ENCODE measurements around the gene NDUFV2.
"Not testable (repeated sequence)": the region's sequence is repeated elsewhere in the genome, so short reads cannot be mapped to it uniquely, and the experiment has no call there.

The NDUFV2 gene

GRCh38 chr18:9150121-9150520 is 47.6 kb downstream of the NDUFV2 start:
- DNase-seq (ENCODE audit: low read depth in 1 of 2, low spot score in 1 of 2) = no peak

DNA sequence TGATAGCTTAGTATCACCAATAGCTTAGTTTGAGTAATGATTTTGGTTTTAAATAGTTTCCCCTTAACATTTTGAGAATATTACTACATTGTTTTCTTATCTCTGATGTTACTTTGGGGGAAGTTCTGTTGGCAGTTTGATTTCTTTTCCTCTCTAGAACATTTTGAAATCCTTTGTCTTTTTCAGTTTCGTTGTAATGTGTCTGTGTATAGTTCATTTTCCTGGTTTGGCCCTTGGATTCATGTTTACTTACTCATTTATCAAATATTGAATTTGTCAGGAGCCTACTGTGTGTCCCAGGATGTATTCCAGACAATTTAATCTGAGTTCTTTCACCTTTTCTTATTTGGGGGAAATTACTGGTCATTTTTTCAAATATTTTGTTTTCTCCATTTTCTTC is 50.8 kb downstream of the NDUFV2 start:
- no peak for DNase-seq (ENCODE audit: low read depth in 1 of 2, low spot score in 1 of 2)

DNA sequence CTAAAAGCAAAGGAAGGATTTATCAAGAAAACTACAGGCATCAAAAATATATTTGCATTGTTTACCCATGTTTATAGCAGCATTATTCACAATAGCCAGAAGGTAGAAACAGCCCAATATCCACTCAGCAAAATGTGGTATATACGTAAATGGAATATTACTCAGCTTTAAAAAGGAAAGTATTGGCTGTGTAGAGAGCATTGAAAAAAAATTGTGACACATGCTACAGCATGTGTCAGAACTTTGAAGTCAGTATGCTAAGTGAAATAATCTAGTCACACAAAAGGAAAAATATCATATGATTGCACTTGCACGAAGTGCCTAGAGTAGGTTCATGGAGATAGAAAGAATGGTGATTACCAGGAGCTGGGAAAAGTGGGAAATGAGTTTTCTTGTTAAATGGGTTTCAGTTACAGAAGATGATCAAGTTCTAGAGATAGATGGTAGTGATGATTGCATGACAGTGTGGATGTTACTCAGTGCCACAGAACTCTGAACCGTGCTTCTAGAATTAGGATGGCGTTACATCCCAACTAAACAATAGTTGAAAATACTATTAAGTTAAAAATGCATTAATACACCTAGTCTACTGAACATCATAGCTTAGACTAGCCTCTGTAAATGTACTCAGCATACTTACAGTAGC is 54.2 kb downstream of the NDUFV2 start:
- DNase-seq (ENCODE audit: low read depth in 1 of 2, low spot score in 1 of 2) = no peak

DNA sequence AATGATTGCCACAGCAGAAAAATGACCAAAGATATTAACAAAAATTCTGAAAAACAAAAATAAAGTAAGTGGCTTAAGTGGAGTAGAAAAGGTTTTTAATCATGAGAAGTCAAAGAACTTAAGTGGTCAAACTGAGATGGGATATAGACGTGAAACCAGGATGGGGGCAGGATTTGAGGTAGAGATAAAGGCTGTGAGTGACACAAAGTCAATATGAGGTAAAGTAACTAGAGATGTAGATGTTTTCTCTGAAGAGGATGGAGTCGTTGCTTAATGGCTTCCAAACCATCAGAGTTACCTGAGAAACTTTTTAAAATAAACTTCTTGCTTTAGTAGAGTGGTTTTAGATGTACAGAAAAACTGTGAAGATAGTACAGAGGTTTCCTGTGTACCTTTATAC is 55.3 kb downstream of the NDUFV2 start:
- DNase-seq (ENCODE audit: low read depth in 1 of 2, low spot score in 1 of 2) = no peak

- no peak for DNase-seq (ENCODE audit: low read depth in 1 of 2, low spot score in 1 of 2)
Measured at GRCh38 chr18:9160014-9160413, 57.5 kb downstream of the NDUFV2 start.

GRCh38 chr18:9162663-9163062 is 60.2 kb downstream of the NDUFV2 start:
- DNase-seq (ENCODE audit: low read depth in 1 of 2, low spot score in 1 of 2) = not testable (repeated sequence)

GRCh38 chr18:9164149-9164548 is 61.6 kb downstream of the NDUFV2 start:
- not testable (repeated sequence) for DNase-seq (ENCODE audit: low read depth in 1 of 2, low spot score in 1 of 2)

GRCh38 chr18:9165883-9166282 is 63.4 kb downstream of the NDUFV2 start:
- DNase-seq (ENCODE audit: low read depth in 1 of 2, low spot score in 1 of 2) = not testable (repeated sequence)

GRCh38 chr18:9169515-9169914 is 67.0 kb downstream of the NDUFV2 start:
- DNase-seq (ENCODE audit: low read depth in 1 of 2, low spot score in 1 of 2) = not testable (repeated sequence)

DNA sequence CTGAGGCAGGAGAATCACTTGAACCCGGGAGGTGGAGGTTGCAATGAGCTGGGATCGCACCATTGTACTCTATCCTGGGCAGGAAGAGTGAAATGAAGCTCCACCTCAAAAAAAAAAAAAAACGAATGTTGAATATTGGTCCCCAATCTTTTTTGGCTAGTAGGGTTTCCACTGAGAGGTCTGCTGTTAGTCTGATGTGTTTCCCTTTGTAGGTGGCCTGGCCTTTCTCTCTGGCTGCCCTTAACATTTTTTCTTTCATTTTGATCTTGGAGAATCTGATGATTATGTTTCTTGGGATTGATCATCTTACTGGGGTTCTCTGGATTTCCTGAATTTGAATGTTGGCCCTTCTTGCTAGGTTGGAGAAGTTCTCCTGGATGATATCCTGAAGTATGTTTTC is 69.4 kb downstream of the NDUFV2 start:
- DNase-seq (ENCODE audit: low read depth in 1 of 2, low spot score in 1 of 2) = not testable (repeated sequence)

GRCh38 chr18:9172506-9173127 is 70.1 kb downstream of the NDUFV2 start:
- DNase-seq (ENCODE audit: low read depth in 1 of 2, low spot score in 1 of 2) = no peak

GRCh38 chr18:9173770-9174233 is 71.3 kb downstream of the NDUFV2 start:
- DNase-seq (ENCODE audit: low read depth in 1 of 2, low spot score in 1 of 2) = no peak

- DNase-seq (ENCODE audit: low read depth in 1 of 2, low spot score in 1 of 2) = no peak
Measured at GRCh38 chr18:9174302-9174701, 71.8 kb downstream of the NDUFV2 start.

GRCh38 chr18:9175115-9175514 is 72.6 kb downstream of the NDUFV2 start:
- no peak for DNase-seq (ENCODE audit: low read depth in 1 of 2, low spot score in 1 of 2)

- DNase-seq (ENCODE audit: low read depth in 1 of 2, low spot score in 1 of 2) = no peak
Measured at GRCh38 chr18:9177031-9177430, 74.5 kb downstream of the NDUFV2 start.

DNA sequence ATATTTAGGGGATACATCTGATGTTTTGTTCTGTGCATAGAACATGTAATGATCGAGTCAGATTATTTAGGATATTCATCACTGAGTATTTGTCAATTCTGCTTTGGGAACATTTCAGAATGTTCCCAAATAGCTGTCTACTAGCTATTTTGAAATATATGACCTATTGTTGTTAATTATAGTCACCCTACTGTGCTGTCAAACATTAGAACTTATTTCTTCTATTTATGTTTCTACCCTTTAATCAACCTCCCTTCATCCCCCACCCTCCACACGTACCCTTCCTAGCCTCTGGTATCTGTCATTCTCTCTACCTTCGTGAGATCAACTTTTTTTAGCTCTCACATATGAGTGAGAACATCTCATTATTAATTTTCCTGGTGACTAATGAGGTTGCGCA is 75.0 kb downstream of the NDUFV2 start:
- no peak for DNase-seq (ENCODE audit: low read depth in 1 of 2, low spot score in 1 of 2)

GRCh38 chr18:9178557-9178956 is 76.1 kb downstream of the NDUFV2 start:
- DNase-seq (ENCODE audit: low read depth in 1 of 2, low spot score in 1 of 2) = no peak

DNA sequence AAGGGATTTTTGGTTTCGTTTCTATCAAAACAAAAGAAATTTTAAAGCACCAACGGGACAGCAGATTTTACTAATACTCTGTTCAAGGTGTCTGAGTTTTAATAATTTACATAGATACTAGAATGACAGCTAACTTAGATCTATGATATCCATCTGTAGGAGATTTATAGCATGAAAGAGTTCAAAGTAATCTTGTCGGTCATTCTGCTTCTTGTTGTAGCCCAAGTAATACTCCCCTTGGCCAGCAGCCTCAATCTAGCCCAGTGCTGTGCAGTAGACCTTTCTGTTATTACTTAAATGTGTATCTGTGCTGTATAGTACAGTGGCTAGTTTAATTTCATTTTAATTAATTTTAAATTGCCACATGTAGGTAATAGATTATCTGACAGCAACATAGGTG is 78.8 kb downstream of the NDUFV2 start:
- DNase-seq (ENCODE audit: low read depth in 1 of 2, low spot score in 1 of 2) = no peak

- no peak for DNase-seq (ENCODE audit: low read depth in 1 of 2, low spot score in 1 of 2)
Measured at GRCh38 chr18:9182852-9183399, 80.4 kb downstream of the NDUFV2 start.

Measured in activated CD4-positive, alpha-beta T cell treated with anti-CD3 and anti-CD28 coated beads, Interleukin-2, amount 50 U/mL, for 24 hours (primary cell).